HG02588 (cell line): ENCODE measurements around the gene BCAS2.
A peak's percentile ranks its signal among the peaks of the same experiment; 100 is the strongest.

Source experiments
- ATAC-seq: cut with Tn5 transposase; IDR thresholded peaks from one replicate; pipeline ENCODE4 v1.9.1; 2021; ENCODE audit warnings: mild to moderate bottlenecking, moderate library complexity; ENCODE audit not compliant: unreplicated experiment

BCAS2 gene

DNA sequence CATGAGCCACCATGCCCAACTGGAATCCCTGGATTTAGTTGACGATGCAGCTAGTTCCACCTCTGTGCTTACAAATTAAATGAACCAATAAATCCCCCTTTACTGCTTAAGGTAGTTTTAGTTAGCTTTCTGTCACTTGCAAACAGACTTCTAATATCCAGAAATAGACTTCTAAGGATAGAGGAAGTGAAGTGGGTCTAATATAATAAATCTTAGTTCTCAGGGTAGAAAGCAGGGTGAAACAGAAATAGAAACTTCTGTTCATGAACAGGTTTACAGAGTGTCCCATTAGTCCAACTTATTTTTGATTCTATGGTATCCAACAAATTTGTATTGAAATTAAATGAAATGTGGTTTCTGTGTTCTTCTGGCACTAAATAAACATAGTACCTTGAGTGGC, 20.1 kb downstream of the BCAS2 start:
- no peak for ATAC-seq

DNA sequence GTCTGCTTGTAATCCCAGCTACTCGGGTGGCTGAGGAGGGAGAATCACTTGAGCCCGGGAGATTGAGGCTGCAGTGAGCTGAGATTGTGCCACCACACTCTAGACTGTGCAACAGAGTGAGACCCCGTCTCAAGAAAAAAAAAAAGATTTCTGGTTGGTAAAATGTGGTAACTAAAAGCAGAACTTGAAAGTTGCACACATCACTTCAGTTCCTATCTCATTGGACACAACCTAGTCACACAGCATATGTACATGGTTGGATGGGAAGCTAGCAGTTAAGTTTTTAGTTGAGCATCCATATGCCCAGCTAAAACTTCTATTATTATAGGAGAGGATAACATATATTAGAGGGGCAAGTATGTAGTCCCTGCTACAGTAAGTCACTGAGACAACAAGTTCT, 22.1 kb downstream of the BCAS2 start:
- ATAC-seq = peak; percentile 63

DNA sequence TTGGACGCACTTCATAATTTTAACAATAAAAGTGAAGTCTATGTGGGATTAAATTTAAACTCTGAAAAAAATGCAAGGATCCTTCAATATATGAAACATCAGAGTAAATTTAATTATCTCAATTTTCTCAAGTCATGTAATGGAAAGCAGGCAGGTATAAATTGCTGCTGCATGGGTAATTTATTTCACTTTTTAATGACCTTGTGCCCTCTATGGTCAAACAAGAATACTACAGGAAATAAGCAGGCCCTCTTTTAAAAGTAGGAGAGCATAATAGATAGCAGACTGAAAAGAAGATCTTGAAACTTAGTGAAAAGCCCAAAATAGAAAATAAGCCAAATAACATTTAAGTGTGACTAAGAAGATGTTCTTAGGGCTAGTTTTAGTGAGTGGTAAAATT, 22.9 kb downstream of the BCAS2 start:
- no peak for ATAC-seq

DNA sequence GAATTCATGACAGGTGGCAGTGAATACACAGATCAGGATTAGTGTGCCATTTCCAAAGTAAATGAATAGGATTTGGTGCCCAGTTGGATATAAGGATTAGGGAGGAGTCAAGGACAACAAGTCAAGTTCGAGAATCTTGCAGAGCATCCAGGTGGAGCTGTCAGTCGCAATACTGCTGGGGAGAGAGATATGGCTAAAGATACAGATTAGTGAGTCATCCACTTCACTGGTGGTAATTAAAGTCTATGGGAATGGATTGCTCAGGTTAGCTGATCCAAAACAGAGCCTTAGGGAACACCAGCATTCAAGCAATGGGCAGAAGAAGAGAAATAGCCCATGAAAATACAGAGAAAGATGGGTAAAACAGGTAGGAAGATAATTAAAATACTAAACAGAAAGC, 26.8 kb downstream of the BCAS2 start:
- no peak for ATAC-seq

DNA sequence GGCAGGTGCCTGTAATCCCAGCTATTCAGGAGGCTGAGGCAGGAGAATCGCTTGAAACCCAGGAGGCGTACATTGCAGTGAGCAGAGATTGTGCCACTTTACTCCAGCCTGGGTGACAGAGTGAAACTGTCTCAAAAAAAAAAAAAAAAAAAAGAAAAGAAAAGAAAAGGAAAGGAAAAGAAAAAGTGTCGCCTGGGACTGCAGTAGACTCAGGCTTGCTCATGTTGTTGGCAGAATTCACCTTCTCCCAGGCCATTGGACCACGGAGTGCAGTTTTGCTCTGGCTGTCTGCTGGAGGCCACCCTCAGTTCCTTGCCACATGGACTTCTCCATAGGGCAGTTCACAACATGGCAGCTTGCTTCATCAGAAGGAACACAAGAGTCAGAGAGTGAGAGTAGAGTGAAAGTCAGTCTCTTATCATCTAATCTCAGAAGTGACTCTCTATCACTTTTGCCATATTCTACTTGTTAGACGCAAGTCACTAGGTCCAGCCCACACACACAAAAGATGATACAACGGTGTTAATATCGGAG, 29.2 kb downstream of the BCAS2 start:
- no peak for ATAC-seq

DNA sequence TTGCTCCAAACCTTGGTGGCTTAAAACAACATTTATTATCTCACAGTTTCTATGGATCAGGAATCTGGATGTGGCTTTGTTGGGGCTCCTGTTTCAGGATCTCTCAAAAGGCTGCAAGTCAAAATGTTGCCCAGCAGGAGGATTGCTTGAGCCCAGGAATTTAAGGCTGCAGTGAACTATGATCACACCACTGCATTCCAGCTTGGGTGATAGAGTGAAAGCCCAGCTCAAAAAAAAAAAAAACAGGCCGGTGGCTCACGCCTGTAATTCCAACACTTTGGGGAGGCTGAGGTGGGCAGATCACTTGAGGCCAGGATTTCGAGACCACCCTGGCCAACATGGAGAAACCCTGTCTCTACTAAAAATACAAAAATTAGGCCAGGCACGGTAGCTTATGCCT, 30.0 kb downstream of the BCAS2 start:
- no peak for ATAC-seq

DNA sequence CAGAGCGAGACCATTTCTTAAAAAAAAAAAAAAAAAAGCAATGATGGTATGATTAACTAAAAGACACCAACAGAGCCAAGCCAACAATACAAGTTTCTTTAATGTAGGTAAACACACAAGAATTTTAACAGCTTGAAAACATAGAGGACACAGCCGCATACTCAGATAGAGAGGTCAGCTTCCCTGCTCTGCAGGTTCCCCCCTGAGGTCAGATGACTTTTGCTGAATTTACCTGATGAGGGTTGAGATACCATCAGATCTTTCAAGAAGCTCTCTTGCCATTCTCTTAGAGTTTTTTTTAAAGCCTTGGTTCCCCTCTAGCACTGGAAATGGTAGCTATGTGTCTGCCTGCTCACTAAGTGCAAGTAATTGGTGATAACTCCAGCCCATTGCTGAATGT, 31.1 kb downstream of the BCAS2 start:
- no peak for ATAC-seq

DNA sequence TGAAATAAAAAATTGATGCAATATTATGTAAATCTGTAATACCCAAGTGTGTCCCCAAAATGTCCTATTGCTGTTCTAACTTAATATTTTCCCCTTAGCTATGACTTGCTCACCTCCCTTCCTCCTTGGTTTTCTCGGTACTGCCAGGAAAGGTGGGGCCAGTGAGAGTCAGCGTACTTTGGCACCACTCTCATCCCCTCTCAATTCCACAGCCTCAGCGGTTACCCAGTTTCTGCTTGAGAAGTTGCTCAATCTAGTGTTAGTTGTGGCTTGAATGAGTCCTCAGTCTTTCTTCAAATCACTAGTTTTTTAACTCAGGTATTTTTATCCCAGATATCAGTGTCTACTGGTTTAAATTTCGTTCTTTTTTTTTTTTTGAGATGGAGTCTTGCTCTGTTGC, 32.3 kb downstream of the BCAS2 start:
- no peak for ATAC-seq

DNA sequence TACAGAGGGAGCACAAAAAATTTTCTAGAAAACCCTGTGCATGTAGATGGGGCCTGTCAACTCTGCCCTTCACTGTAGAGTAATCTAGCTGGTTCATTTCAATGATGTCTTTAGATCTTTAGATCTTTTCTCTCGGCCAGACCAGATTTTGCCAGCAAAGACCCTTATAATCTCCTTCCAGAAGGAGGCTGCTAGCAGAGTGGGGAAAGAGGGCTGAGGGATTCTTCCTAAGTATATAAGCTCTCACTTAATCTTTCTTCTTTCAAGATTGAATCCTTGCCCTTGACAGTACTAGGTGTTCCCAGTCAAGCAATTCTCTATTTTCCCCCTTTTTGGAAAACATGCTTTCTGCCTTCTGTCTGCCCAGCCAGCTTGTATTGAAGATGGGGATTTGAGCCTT, 34.3 kb downstream of the BCAS2 start:
- no peak for ATAC-seq

DNA sequence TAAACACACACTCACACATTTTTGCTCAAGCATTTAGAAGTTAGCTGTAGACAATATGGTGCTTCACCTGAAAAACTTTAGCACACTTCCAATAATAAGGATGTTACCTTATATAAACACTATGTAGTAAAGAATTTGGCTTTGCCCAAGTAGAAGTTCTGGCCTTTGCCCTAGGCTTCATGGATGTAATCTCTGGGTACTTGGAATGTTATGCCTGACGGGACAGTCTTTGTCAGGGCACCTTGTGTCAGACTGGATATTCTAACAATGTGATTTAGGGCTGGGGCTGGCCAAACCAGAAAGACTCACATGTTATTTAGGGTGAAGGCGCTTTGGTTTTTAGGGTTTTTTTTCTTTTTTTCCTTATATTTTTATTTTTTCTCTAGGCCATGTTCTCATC, 35.6 kb downstream of the BCAS2 start:
- ATAC-seq = no peak

DNA sequence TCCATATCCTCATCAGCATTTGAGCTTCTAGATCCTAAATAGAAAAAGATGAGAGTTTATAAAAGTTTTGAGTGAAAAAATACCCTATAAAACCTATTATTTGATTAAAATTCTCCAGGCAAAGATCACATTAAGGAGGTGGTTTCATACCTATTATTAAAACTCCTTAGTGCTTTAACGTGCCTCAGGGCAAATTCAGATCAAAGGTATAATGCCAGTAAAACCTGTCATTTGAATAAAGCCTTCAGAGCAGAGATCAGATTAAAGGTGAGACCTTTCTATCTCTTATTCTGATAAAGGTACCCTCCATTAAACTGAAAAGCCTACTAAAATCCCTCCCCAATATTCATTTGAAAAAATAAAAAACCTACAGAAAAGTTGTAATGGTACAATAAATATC, 36.1 kb downstream of the BCAS2 start:
- no peak for ATAC-seq

DNA sequence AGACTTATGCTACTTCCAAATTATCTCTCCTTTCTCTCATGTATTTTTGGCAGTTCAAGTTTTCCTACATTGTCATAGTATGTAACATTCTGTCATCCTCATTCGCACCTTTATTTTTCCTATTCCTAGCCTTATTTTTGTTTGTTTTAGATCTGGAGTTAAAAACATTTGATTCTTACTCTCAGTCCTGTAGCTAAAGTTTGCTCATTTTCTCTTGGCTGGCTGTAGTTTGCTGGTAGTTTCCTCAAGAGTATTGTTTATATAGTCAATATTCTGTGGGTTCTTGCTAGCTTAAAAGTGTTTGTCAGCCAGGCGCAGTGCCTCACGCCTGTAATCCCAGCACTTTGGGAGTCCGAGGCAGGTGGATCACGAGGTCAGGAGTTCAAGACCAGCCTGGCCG, 40.6 kb downstream of the BCAS2 start:
- no peak for ATAC-seq

DNA sequence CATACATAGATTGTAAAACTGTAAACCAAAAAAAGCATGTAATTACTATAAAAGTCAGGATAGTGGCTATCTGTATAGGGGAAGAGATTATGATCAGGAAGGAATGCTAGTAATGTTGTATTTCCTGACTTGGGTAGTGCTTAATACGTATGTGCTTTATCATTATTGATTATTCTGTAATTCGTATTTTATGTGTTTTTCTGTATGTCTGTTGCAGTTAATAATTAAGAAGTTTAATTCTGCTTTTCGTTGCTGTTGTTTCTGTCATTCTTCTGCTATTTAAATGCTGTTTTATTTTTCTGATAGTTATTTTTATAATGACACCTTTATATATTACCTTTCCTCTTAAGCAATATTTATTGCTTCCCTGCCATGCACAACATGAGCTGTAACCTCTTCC, 41.1 kb downstream of the BCAS2 start:
- ATAC-seq = no peak

DNA sequence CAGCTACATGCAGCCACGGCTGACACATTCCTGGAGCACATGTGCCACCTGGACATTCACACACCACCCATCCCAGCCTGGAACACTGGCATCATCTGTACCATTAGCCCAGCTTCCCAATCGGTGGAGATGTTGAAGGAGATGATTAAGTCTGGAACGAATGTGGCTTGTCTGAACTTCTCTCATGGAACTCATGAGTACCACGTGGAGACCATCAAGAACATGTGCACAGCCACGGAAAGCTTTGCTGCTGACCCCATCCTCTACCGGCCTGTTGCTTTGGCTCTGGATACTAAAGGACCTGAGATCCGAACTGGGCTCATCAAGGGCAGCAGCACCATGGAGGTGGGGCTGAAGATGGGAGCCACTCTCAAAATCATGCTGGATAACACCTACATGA, 45.4 kb downstream of the BCAS2 start:
- no peak for ATAC-seq

DNA sequence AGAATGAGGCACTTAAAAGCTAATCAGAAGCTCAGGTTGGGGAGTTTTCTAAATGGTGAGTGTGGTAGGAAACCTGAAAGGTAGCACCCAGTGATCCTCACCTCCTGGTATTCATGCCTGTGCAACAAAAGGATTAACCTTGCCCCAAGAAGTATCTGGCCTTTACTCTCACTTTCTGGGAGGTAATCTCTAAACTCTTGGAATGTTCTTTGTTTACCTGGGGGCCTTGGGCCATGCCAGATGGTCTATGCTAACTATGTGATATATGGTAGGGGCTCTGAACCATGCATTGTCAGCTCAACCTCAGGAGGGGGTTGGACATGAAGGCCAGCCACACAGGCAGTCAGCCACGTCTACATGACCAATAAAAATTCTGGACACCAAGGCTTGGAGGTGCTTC, 46.0 kb downstream of the BCAS2 start:
- ATAC-seq = no peak

DNA sequence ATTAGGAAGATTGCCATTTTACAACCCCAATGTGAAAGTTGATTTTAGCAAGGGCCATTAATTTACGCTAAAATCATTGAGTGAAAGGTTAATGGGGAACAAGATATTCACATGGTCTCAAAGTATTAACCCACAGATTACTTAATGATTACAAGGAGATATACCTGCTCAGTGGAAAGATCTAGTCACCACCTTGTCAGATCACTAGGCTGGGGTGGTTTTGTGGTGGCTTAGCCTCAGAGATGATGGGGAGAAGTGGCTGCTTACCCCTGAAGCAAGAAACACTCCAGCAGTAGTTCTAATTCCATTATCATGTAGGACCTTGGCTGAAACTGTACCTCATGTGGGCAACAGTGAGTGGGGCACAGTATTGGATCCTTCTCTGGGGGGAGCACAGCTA, 50.3 kb downstream of the BCAS2 start:
- no peak for ATAC-seq

DNA sequence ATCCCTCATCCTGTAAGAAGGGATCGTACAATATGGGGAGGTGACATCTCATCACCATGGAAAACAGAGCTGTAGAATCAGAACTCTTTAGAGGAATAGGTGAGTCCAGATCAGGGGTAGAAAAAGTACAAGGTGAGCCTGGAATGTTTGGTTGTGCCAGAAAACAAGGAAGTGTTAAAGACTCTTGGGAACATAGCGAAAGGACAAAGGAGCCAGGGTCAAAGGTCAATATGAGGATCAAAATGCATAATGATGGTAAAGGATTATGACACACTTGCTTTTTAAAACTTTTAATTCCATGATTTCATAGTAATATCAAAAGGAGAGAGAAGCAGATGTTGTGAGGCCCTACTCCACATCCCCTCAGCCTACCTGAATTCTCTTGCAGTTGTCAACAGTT, 51.2 kb downstream of the BCAS2 start:
- no peak for ATAC-seq

DNA sequence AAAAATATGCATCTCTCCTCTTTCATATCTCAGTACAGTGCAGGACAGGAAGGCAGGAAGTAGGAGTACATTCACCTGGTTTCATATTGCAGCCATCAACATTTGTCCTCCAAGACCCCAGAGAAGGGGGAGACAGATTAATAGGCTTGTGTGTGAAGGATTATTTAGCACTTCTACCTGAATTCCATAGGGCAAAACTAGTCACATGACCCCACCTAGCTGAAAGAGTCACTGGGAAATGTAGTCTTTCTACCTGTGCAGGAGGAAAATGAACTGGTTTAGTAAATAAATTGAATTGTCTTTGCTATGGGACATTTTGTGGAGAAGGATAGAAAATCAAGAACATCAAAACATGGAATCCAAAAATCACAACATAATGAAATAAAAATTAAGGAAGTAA, 56.5 kb downstream of the BCAS2 start:
- ATAC-seq = no peak

DNA sequence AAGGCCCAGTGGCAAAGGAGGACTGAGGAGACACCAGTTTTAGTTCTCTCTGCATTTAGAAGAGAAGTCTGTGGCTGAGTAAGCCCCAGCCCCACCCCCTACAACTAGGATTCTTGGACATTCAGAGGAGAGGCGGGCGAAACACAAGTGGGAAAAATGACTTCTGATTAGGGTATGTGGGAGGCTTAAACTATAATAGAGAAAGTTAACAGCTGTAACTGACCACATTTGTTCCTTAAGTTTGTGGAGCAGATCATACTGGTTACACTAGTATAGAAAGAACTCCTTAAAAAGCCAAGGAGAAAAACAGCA, 59.2 kb downstream of the BCAS2 start:
- ATAC-seq = no peak

DNA sequence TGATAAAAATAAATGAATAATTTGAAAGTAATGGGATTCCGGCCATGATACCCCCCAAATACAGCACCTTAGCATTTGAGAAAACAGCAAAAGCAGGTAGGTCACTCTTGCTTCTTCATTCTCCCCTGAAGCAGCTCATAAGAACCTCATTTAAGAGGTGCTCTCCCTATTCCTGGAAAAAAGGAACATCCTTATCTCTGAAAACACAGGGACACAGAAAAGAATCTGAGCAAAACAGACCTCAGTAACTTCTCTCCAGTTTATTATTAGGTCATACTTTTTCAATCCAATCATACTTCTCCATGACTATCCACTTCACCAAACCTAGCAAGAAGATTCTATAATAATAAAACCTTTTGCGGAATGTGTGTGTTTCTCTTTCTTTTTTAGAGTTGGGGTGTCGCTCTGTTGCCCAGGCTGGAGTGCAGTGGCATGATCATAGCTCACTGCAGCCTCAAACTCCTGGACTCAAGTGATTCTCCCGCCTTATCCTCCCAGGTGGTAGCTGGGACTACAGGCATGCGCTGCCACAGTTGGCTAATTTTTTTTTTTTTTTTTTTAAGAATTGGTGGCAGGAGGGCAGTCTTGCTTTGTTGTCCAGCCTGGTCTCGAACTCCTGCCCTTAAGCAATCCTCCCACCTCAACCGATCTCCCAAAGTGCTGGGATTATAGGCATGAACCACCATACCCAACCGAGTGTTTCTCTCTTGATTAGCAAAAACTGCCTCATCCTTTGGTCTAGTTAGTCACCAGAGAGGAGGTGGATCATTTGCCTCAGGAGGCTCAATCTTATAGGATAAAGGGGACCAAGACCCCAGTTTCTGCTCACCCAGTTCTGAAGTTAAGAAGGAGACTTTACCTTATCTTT, 59.8 kb downstream of the BCAS2 start:
- ATAC-seq = no peak
